HCT116 (cell line): ENCODE results near the gene WFDC5. TPM values are rescaled to one million over a fixed set of nuclear protein-coding genes. Genes with fewer than 3 reads are reported as not detected.

Experiments
- ATAC-seq: fragments of 200-7000 bp; cut with Tn5 transposase; 2 replicates; pipeline ENCODE4 v1.9.1; 2020; ENCODE audit warnings: mild to moderate bottlenecking, moderate library complexity
- BruUV-seq: library from RNA; stranded (reverse); fragments of 400-500 nt; replicated peaks from 2 replicates; lab custom pipeline; 2021; lab: Mats Ljungman, UMichigan
- CTCF ChIA-PET: fragments of 300-600 bp; sonication (Branson Sonifier 250); formaldehyde crosslinking; loops from one replicate; lab custom pipeline; 2021; ENCODE audit warnings: antibody characterized with exemption; lab: Charles Lee
- POLR2A ChIA-PET: fragments of 300-600, 350-600 bp; sonication (Branson Sonifier 250); formaldehyde crosslinking; loops from one replicate; lab custom pipeline; 2021; ENCODE audit warnings: antibody characterized with exemption; lab: Charles Lee
- RAD21 ChIA-PET, 2 experiments: fragments of 300-600 bp; sonication (Branson Sonifier 250); formaldehyde crosslinking; loops; one replicate each; lab custom pipeline; 2023; ENCODE audit warnings: low total read pairs in 2 of 2; ENCODE audit not compliant: uncharacterized antibody in 2 of 2, unreplicated experiment in 2 of 2, low non-redundant PET in 1 of 2; lab: Charles Lee
- DNase-seq: peaks from one replicate; pipeline ENCODE4 v3.0.0-alpha.2; 2010; ENCODE audit warnings: low read depth, low spot score
- H2AFZ ChIP-seq: fragments of 200-600 bp; shearing (Covaris generic), sonication (generic); 2 replicates; pipeline ENCODE4 v1.6.1; 2017; ENCODE audit warnings: low read depth, mixed run types, mixed read lengths, antibody characterized with exemption, low read length; ENCODE audit not compliant: poor library complexity, severe bottlenecking
- H3K27ac ChIP-seq: 2 replicates; pipeline ENCODE4 v1.5.1; 2012; ENCODE audit warnings: low read depth, low read length
- H3K27me3 ChIP-seq: fragments of 200-600 bp; sonication (generic); 2 replicates; pipeline ENCODE4 v1.6.1; 2016; ENCODE audit warnings: mixed run types, low read length, mixed read lengths; ENCODE audit not compliant: insufficient read depth
- H3K36me3 ChIP-seq, 2 experiments: fragments of 200-500 bp in 1 of 2; fragments of 200-600 bp in 1 of 2; sonication (Bioruptor generic) in 1 of 2; sonication (generic) in 1 of 2; 2 replicates each; pipeline versions ENCODE4 v1.5.1 to v1.6.1; 2014 to 2016; ENCODE audit warnings: low read length in 2 of 2, inconsistent platforms in 1 of 2, mixed read lengths in 1 of 2, mixed run types in 1 of 2; ENCODE audit not compliant: insufficient read depth in 2 of 2, control insufficient read depth in 1 of 2
- H3K4me1 ChIP-seq, 2 experiments: fragments of 200-600 bp in 1 of 2; sonication (generic) in 1 of 2; 2 replicates each; pipeline versions ENCODE4 v1.5.1 to v1.6.1; 2012 to 2017; ENCODE audit warnings: low read length in 2 of 2, inconsistent platforms in 1 of 2, mild to moderate bottlenecking in 1 of 2, mixed read lengths in 1 of 2, mixed run types in 1 of 2, moderate library complexity in 1 of 2; ENCODE audit not compliant: insufficient read depth in 2 of 2, control insufficient read depth in 1 of 2
- H3K4me2 ChIP-seq: fragments of 200-600 bp; sonication (generic); 2 replicates; pipeline ENCODE4 v1.6.1; 2017; ENCODE audit warnings: mixed run types, low read length, mixed read lengths
- H3K4me3 ChIP-seq, 2 experiments: fragments of 200-600 bp in 1 of 2; sonication (generic) in 1 of 2; replicated peaks in 1 of 2; 2 replicates each; pipeline ENCODE4 v1.5.1; 2011 to 2016; ENCODE audit warnings: low read length in 2 of 2, control low read depth in 1 of 2, low read depth in 1 of 2, mild to moderate bottlenecking in 1 of 2, mixed read lengths in 1 of 2, mixed run types in 1 of 2
- H3K79me2 ChIP-seq: fragments of 200-600 bp; sonication (generic); 2 replicates; pipeline ENCODE4 v1.6.1; 2017; ENCODE audit warnings: mild to moderate bottlenecking, mixed run types, low read length, moderate library complexity, mixed read lengths; ENCODE audit not compliant: insufficient read depth
- H3K9ac ChIP-seq: fragments of 200-600 bp; sonication (generic); 2 replicates; pipeline ENCODE4 v1.6.1; 2016; ENCODE audit warnings: low read length, mixed read lengths
- H3K9me2 ChIP-seq: fragments of 200-600 bp; sonication (generic), shearing (Covaris generic); 2 replicates; pipeline ENCODE4 v1.6.1; 2017; ENCODE audit warnings: mixed run types, mild to moderate bottlenecking, moderate library complexity; ENCODE audit not compliant: insufficient read depth
- H3K9me3 ChIP-seq, 2 experiments: fragments of 200-500 bp in 1 of 2; fragments of 200-600 bp in 1 of 2; sonication (Bioruptor generic) in 1 of 2; sonication (generic) in 1 of 2; 2 replicates each; pipeline ENCODE4 v1.6.1; 2014 to 2017; ENCODE audit warnings: low read length in 2 of 2, mixed read lengths in 2 of 2, inconsistent platforms in 1 of 2, low read depth in 1 of 2, mild to moderate bottlenecking in 1 of 2, mixed run types in 1 of 2, moderate library complexity in 1 of 2; ENCODE audit not compliant: control insufficient read depth in 1 of 2, insufficient read depth in 1 of 2
- H4K20me1 ChIP-seq: fragments of 200-600 bp; sonication (generic), shearing (Covaris generic); 2 replicates; pipeline ENCODE4 v1.6.1; 2017; ENCODE audit warnings: mixed run types, mild to moderate bottlenecking, moderate library complexity; ENCODE audit not compliant: insufficient read depth
- ATF3 ChIP-seq: IDR thresholded peaks from 2 replicates; pipeline ENCODE4 v1.6.1; 2012
- CBX3 ChIP-seq: IDR thresholded peaks from 2 replicates; pipeline ENCODE4 v1.6.1; 2012; ENCODE audit warnings: low read depth
- CEBPB ChIP-seq: IDR thresholded peaks from 2 replicates; pipeline ENCODE4 v1.6.1; 2012; ENCODE audit warnings: low read depth
- ELF1 ChIP-seq: IDR thresholded peaks from 2 replicates; pipeline ENCODE4 v1.6.1; 2012; ENCODE audit warnings: low read depth, borderline replicate concordance
- EZH2 ChIP-seq: fragments of 200-600 bp; sonication (generic); IDR thresholded peaks from 2 replicates; pipeline ENCODE4 v1.6.1; 2017; ENCODE audit warnings: antibody characterized with exemption, mixed run types
- EZH2phosphoT487 ChIP-seq: fragments of 200-600 bp; IDR thresholded peaks from 2 replicates; pipeline ENCODE4 v1.6.1; 2018; ENCODE audit warnings: antibody characterized with exemption, borderline replicate concordance
- FOSL1 ChIP-seq: IDR thresholded peaks from 2 replicates; pipeline ENCODE4 v1.6.1; 2012; ENCODE audit warnings: low read depth
- JUND ChIP-seq: IDR thresholded peaks from 2 replicates; pipeline ENCODE4 v1.6.1; 2012
- RAD21 ChIP-seq: IDR thresholded peaks from 2 replicates; pipeline ENCODE4 v1.6.1; 2012; ENCODE audit warnings: low read depth, mild to moderate bottlenecking
- REST ChIP-seq: IDR thresholded peaks from 2 replicates; pipeline ENCODE4 v1.6.1; 2012; ENCODE audit warnings: low read depth
- SIN3A ChIP-seq: IDR thresholded peaks from 2 replicates; pipeline ENCODE4 v1.6.1; 2012; ENCODE audit warnings: low read depth
- SRF ChIP-seq: IDR thresholded peaks from 2 replicates; pipeline ENCODE4 v1.6.1; 2012; ENCODE audit warnings: low read depth
- YY1 ChIP-seq: IDR thresholded peaks from 2 replicates; pipeline ENCODE4 v1.6.1; 2011; ENCODE audit warnings: low read length, low read depth, moderate library complexity, mild to moderate bottlenecking; ENCODE audit not compliant: insufficient replicate concordance; ENCODE audit errors: extremely low read depth
- ZBTB33 ChIP-seq: IDR thresholded peaks from 2 replicates; pipeline ENCODE4 v1.6.1; 2011; ENCODE audit warnings: mild to moderate bottlenecking, low read length, moderate library complexity; ENCODE audit not compliant: insufficient replicate concordance; ENCODE audit errors: extremely low read depth
- ZNF274 ChIP-seq: fragments of 200-500 bp; sonication (Bioruptor generic); IDR thresholded peaks from 2 replicates; pipeline ENCODE4 v1.6.1; 2014; ENCODE audit warnings: mild to moderate bottlenecking, low read depth, low read length, inconsistent platforms
- intact Hi-C: fragments of 100-400 bp; cut with micrococcal nuclease; formaldehyde crosslinking; loops from 2 replicates; pipeline ENCODE4 v1.10.0; 2022
- total RNA-seq: library from RNA; stranded (reverse); gene quantifications from one replicate; pipeline ENCODE4 v1.2.1, GENCODE V29; 2021; ENCODE audit not compliant: unreplicated experiment

WFDC5 gene
- total RNA-seq, 1 experiment from 2014 or later: not detected

GRCh38 chr20:45096781-45097180, 18.2 kb downstream of the WFDC5 start:
- no TSS peak for BruUV-seq
- RAD21 ChIA-PET: interaction anchor here (0.5 to 2.3 kb wide), 4 partner anchors 53 to 190 kb away, joined by 3 to 12 read pairs (median 6); no protein-coding TSS in a partner anchor

GRCh38 chr20:45095805-45096238, 19.2 kb downstream of the WFDC5 start:
- no peaks in the 10 kb centered on the region for H3K9me3 ChIP-seq
- no TSS peak for BruUV-seq
- no peak overlapping the region for H3K4me3 ChIP-seq
- H2AFZ ChIP-seq: no peak overlapping the region
- DNase-seq: peak; percentile 41
- no peak overlapping the region for H3K9ac ChIP-seq
- no peaks in the 10 kb centered on the region for H3K36me3 ChIP-seq
- no peak overlapping the region for H3K4me2 ChIP-seq
- H3K27me3 ChIP-seq: no peaks in the 10 kb centered on the region
- H3K79me2 ChIP-seq: no peaks in the 10 kb centered on the region
- intact Hi-C loops: loop anchor here (1.0 kb wide), 2 partner anchors 52 to 85 kb away; no protein-coding TSS in a partner anchor
- peak; percentile 85 for ATAC-seq
- ChIA-PET RAD21 (interaction anchor here (0.6 to 2.3 kb wide), 6 partner anchors 47 to 300 kb away, joined by 3 to 12 read pairs (median 4); no protein-coding TSS in a partner anchor), CTCF (interaction anchor here (0.6 to 7.6 kb wide), 29 partner anchors 9 to 676 kb away, joined by 3 to 92 read pairs (median 4); no protein-coding TSS in a partner anchor), POLR2A (interaction anchor here (0.9 kb wide), 1 partner anchor 84 kb away, joined by 3 read pairs; no protein-coding TSS in a partner anchor)
- no peaks in the 10 kb centered on the region for H3K9me2 ChIP-seq
- no peaks in the 10 kb centered on the region for H4K20me1 ChIP-seq
- H3K4me1 ChIP-seq: no peaks in the 10 kb centered on the region
- no peak overlapping the region for H3K27ac ChIP-seq
- TF ChIP-seq SIN3A (no peak), RAD21 (peak; percentile 83), CBX3 (no peak), YY1 (no peak), REST (no peak), ELF1 (no peak), JUND (no peak), ATF3 (no peak), EZH2phosphoT487 (no peak), CEBPB (no peak), SRF (no peak), ZBTB33 (no peak), EZH2 (no peak), FOSL1 (no peak)

More at GRCh38 chr20:45096781-45097180, 18.2 kb downstream of the WFDC5 start:
- no peak for ATAC-seq
- intact Hi-C loops: loop anchor here (1.0 kb wide), 1 partner anchor 52 kb away; no protein-coding TSS in a partner anchor
- no peak overlapping the region for H3K9ac ChIP-seq
- H3K9me3 ChIP-seq: no peaks in the 10 kb centered on the region
- no peaks in the 10 kb centered on the region for H3K36me3 ChIP-seq
- DNase-seq: no peak
- H3K9me2 ChIP-seq: no peaks in the 10 kb centered on the region
- TF ChIP-seq ZNF274: no peak
- no peak overlapping the region for H3K4me2 ChIP-seq
- H3K4me3 ChIP-seq: no peak overlapping the region
- no peak overlapping the region for H3K27ac ChIP-seq
- no peaks in the 10 kb centered on the region for H3K79me2 ChIP-seq
- CTCF ChIA-PET: interaction anchor here (1.0 to 7.6 kb wide), 14 partner anchors 8 to 311 kb away, joined by 3 to 92 read pairs (median 6); no protein-coding TSS in a partner anchor
- no peak overlapping the region for H2AFZ ChIP-seq
- H3K27me3 ChIP-seq: no peaks in the 10 kb centered on the region
- POLR2A ChIA-PET: interaction anchor here (0.9 kb wide), 1 partner anchor 85 kb away, joined by 3 read pairs; no protein-coding TSS in a partner anchor
- no peaks in the 10 kb centered on the region for H3K4me1 ChIP-seq
- no peaks in the 10 kb centered on the region for H4K20me1 ChIP-seq
